HCT116 (cell line): Measurements from ENCODE around the gene SDC1. TPM values are rescaled to one million over a fixed set of nuclear protein-coding genes. Genes with fewer than 3 reads are reported as not detected.

Experiments used
- ATAC-seq: fragments of 200-7000 bp; cut with Tn5 transposase; 2 replicates; pipeline ENCODE4 v1.9.1; 2020; ENCODE audit warnings: mild to moderate bottlenecking, moderate library complexity
- BruUV-seq: library from RNA; stranded (reverse); fragments of 400-500 nt; replicated peaks from 2 replicates; lab custom pipeline; 2021; lab: Mats Ljungman, UMichigan
- CTCF ChIA-PET: fragments of 300-600 bp; sonication (Branson Sonifier 250); formaldehyde crosslinking; loops from one replicate; lab custom pipeline; 2021; ENCODE audit warnings: antibody characterized with exemption; lab: Charles Lee
- POLR2A ChIA-PET: fragments of 300-600, 350-600 bp; sonication (Branson Sonifier 250); formaldehyde crosslinking; loops from one replicate; lab custom pipeline; 2021; ENCODE audit warnings: antibody characterized with exemption; lab: Charles Lee
- RAD21 ChIA-PET, 2 experiments: fragments of 300-600 bp; sonication (Branson Sonifier 250); formaldehyde crosslinking; loops; one replicate each; lab custom pipeline; 2023; ENCODE audit warnings: low total read pairs in 2 of 2; ENCODE audit not compliant: uncharacterized antibody in 2 of 2, unreplicated experiment in 2 of 2, low non-redundant PET in 1 of 2; lab: Charles Lee
- DNase-seq: peaks from one replicate; pipeline ENCODE4 v3.0.0-alpha.2; 2010; ENCODE audit warnings: low read depth, low spot score
- H2AFZ ChIP-seq: fragments of 200-600 bp; shearing (Covaris generic), sonication (generic); 2 replicates; pipeline ENCODE4 v1.6.1; 2017; ENCODE audit warnings: low read depth, mixed run types, mixed read lengths, antibody characterized with exemption, low read length; ENCODE audit not compliant: poor library complexity, severe bottlenecking
- H3K27ac ChIP-seq: 2 replicates; pipeline ENCODE4 v1.5.1; 2012; ENCODE audit warnings: low read depth, low read length
- H3K27me3 ChIP-seq: fragments of 200-600 bp; sonication (generic); 2 replicates; pipeline ENCODE4 v1.6.1; 2016; ENCODE audit warnings: mixed run types, low read length, mixed read lengths; ENCODE audit not compliant: insufficient read depth
- H3K36me3 ChIP-seq, 2 experiments: fragments of 200-500 bp in 1 of 2; fragments of 200-600 bp in 1 of 2; sonication (Bioruptor generic) in 1 of 2; sonication (generic) in 1 of 2; 2 replicates each; pipeline versions ENCODE4 v1.5.1 to v1.6.1; 2014 to 2016; ENCODE audit warnings: low read length in 2 of 2, inconsistent platforms in 1 of 2, mixed read lengths in 1 of 2, mixed run types in 1 of 2; ENCODE audit not compliant: insufficient read depth in 2 of 2, control insufficient read depth in 1 of 2
- H3K4me1 ChIP-seq, 2 experiments: fragments of 200-600 bp in 1 of 2; sonication (generic) in 1 of 2; 2 replicates each; pipeline versions ENCODE4 v1.5.1 to v1.6.1; 2012 to 2017; ENCODE audit warnings: low read length in 2 of 2, inconsistent platforms in 1 of 2, mild to moderate bottlenecking in 1 of 2, mixed read lengths in 1 of 2, mixed run types in 1 of 2, moderate library complexity in 1 of 2; ENCODE audit not compliant: insufficient read depth in 2 of 2, control insufficient read depth in 1 of 2
- H3K4me2 ChIP-seq: fragments of 200-600 bp; sonication (generic); 2 replicates; pipeline ENCODE4 v1.6.1; 2017; ENCODE audit warnings: mixed run types, low read length, mixed read lengths
- H3K4me3 ChIP-seq, 2 experiments: fragments of 200-600 bp in 1 of 2; sonication (generic) in 1 of 2; replicated peaks in 1 of 2; 2 replicates each; pipeline ENCODE4 v1.5.1; 2011 to 2016; ENCODE audit warnings: low read length in 2 of 2, control low read depth in 1 of 2, low read depth in 1 of 2, mild to moderate bottlenecking in 1 of 2, mixed read lengths in 1 of 2, mixed run types in 1 of 2
- H3K79me2 ChIP-seq: fragments of 200-600 bp; sonication (generic); 2 replicates; pipeline ENCODE4 v1.6.1; 2017; ENCODE audit warnings: mild to moderate bottlenecking, mixed run types, low read length, moderate library complexity, mixed read lengths; ENCODE audit not compliant: insufficient read depth
- H3K9ac ChIP-seq: fragments of 200-600 bp; sonication (generic); 2 replicates; pipeline ENCODE4 v1.6.1; 2016; ENCODE audit warnings: low read length, mixed read lengths
- H3K9me2 ChIP-seq: fragments of 200-600 bp; sonication (generic), shearing (Covaris generic); 2 replicates; pipeline ENCODE4 v1.6.1; 2017; ENCODE audit warnings: mixed run types, mild to moderate bottlenecking, moderate library complexity; ENCODE audit not compliant: insufficient read depth
- H3K9me3 ChIP-seq, 2 experiments: fragments of 200-500 bp in 1 of 2; fragments of 200-600 bp in 1 of 2; sonication (Bioruptor generic) in 1 of 2; sonication (generic) in 1 of 2; 2 replicates each; pipeline ENCODE4 v1.6.1; 2014 to 2017; ENCODE audit warnings: low read length in 2 of 2, mixed read lengths in 2 of 2, inconsistent platforms in 1 of 2, low read depth in 1 of 2, mild to moderate bottlenecking in 1 of 2, mixed run types in 1 of 2, moderate library complexity in 1 of 2; ENCODE audit not compliant: control insufficient read depth in 1 of 2, insufficient read depth in 1 of 2
- H4K20me1 ChIP-seq: fragments of 200-600 bp; sonication (generic), shearing (Covaris generic); 2 replicates; pipeline ENCODE4 v1.6.1; 2017; ENCODE audit warnings: mixed run types, mild to moderate bottlenecking, moderate library complexity; ENCODE audit not compliant: insufficient read depth
- ATF3 ChIP-seq: IDR thresholded peaks from 2 replicates; pipeline ENCODE4 v1.6.1; 2012
- CBX3 ChIP-seq: IDR thresholded peaks from 2 replicates; pipeline ENCODE4 v1.6.1; 2012; ENCODE audit warnings: low read depth
- CEBPB ChIP-seq: IDR thresholded peaks from 2 replicates; pipeline ENCODE4 v1.6.1; 2012; ENCODE audit warnings: low read depth
- CTCF ChIP-seq, 3 experiments: fragments of 200-600 bp in 1 of 3; sonication (generic) in 1 of 3; IDR thresholded peaks in 2 of 3; conservative IDR thresholded peaks in 1 of 3; 2 replicates each; pipeline ENCODE4 v1.5.1; 2012 to 2017; ENCODE audit warnings: low read depth in 2 of 3, low read length in 2 of 3, antibody characterized with exemption in 1 of 3, borderline replicate concordance in 1 of 3, control low read depth in 1 of 3, mild to moderate bottlenecking in 1 of 3, mixed read lengths in 1 of 3, mixed run types in 1 of 3, moderate library complexity in 1 of 3; ENCODE audit not compliant: insufficient read depth in 1 of 3
- EGR1 ChIP-seq: IDR thresholded peaks from 2 replicates; pipeline ENCODE4 v1.6.1; 2012; ENCODE audit warnings: low read depth
- SRF ChIP-seq: IDR thresholded peaks from 2 replicates; pipeline ENCODE4 v1.6.1; 2012; ENCODE audit warnings: low read depth
- YY1 ChIP-seq: IDR thresholded peaks from 2 replicates; pipeline ENCODE4 v1.6.1; 2011; ENCODE audit warnings: low read length, low read depth, moderate library complexity, mild to moderate bottlenecking; ENCODE audit not compliant: insufficient replicate concordance; ENCODE audit errors: extremely low read depth
- intact Hi-C: fragments of 100-400 bp; cut with micrococcal nuclease; formaldehyde crosslinking; loops from 2 replicates; pipeline ENCODE4 v1.10.0; 2022
- total RNA-seq: library from RNA; stranded (reverse); gene quantifications from one replicate; pipeline ENCODE4 v1.2.1, GENCODE V29; 2021; ENCODE audit not compliant: unreplicated experiment

SDC1 gene
- total RNA-seq, 1 experiment from 2014 or later, result 32.0 TPM

GRCh38 chr2:20203521-20204225 is 21.3 kb downstream of the SDC1 start:
- RAD21 ChIA-PET, result no interaction called here
- Histone ChIP-seq H3K9me2 (no peaks in the 10 kb centered on the region), H3K4me2 (no peak overlapping the region), H3K36me3 (peaks cover 8% of the 10 kb centered on the region in 2 experiments), H3K27me3 (no peaks in the 10 kb centered on the region), H2AFZ (no peak overlapping the region), H3K79me2 (no peaks in the 10 kb centered on the region), H3K9me3 (no peaks in the 10 kb centered on the region), H3K27ac (no peak overlapping the region), H4K20me1 (no peaks in the 10 kb centered on the region), H3K9ac (no peak overlapping the region), H3K4me3 (no peak overlapping the region), H3K4me1 (no peaks in the 10 kb centered on the region)
- POLR2A ChIA-PET, result no interaction called here
- no peak for ATAC-seq
- no peak for TF ChIP-seq ATF3
- TF ChIP-seq SRF, result no peak
- no peak for TF ChIP-seq CBX3
- TF ChIP-seq YY1, result no peak
- no peak for TF ChIP-seq CTCF (IDR thresholded peaks at IDR 0.05 in 2 of 3, conservative IDR thresholded peaks at IDR 0.05 in 1 of 3; ENCODE audit: borderline replicate concordance in 1 of 3, insufficient read depth in 1 of 3, low read depth in 2 of 3, low read length in 2 of 3)
- TF ChIP-seq CEBPB, result no peak
- no peak for TF ChIP-seq EGR1
- intact Hi-C loops, result no loop called here
- CTCF ChIA-PET, result no interaction called here
- no TSS peak for BruUV-seq
- no peak for DNase-seq
